ENCODE measurements around the gene KIF6.

DNA sequence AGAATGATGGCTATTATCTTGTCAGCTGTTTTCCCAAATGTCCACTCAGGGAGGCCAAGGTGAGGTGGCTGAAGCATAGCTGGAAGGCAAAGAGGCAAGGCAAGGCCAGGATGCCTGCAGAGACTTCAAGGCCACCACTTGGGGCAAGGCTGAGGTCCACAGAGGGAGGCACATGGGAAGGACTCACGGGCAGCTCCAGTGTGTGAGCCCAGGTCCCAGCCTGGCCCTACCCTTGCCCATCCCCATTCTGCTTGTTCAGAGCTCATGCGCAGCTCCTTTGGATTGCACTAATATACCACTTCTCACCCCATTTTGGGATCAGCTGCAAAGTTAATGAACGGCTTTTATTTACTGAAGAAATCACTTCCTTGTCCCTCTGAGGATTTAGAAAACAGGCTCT lies 291.6 kb downstream of the KIF6 start:
- TF ChIP-seq, protein P1, sequence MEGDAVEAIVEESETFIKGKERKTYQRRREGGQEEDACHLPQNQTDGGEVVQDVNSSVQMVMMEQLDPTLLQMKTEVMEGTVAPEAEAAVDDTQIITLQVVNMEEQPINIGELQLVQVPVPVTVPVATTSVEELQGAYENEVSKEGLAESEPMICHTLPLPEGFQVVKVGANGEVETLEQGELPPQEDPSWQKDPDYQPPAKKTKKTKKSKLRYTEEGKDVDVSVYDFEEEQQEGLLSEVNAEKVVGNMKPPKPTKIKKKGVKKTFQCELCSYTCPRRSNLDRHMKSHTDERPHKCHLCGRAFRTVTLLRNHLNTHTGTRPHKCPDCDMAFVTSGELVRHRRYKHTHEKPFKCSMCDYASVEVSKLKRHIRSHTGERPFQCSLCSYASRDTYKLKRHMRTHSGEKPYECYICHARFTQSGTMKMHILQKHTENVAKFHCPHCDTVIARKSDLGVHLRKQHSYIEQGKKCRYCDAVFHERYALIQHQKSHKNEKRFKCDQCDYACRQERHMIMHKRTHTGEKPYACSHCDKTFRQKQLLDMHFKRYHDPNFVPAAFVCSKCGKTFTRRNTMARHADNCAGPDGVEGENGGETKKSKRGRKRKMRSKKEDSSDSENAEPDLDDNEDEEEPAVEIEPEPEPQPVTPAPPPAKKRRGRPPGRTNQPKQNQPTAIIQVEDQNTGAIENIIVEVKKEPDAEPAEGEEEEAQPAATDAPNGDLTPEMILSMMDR (IDR thresholded peaks at IDR 0.05), result no peak
- TF ChIP-seq POLR2A (IDR thresholded peaks at IDR 0.05), result no peak
